Endothelial cell of umbilical vein (primary cell): ENCODE results near the gene ULK2. TPM values are rescaled to one million over a fixed set of nuclear protein-coding genes. Genes with fewer than 3 reads are reported as not detected.

Source experiments
- BruUV-seq: library from RNA; stranded (reverse); fragments of 400-500 nt; replicated peaks from 2 replicates; lab custom pipeline; 2021; lab: Mats Ljungman, UMichigan
- CTCF ChIA-PET: fragments of 300-600, 350-600 bp; sonication (Branson Sonifier 250); formaldehyde crosslinking; loops from one replicate; lab custom pipeline; 2021; ENCODE audit warnings: antibody characterized with exemption, inconsistent platforms; lab: Charles Lee
- POLR2A ChIA-PET: fragments of 300-600, 350-600 bp; sonication (Branson Sonifier 250); formaldehyde crosslinking; loops from one replicate; lab custom pipeline; 2021; ENCODE audit warnings: antibody characterized with exemption, inconsistent platforms; lab: Charles Lee
- DNase-seq: peaks from one replicate; pipeline ENCODE4 v3.0.0-alpha.2; 2011; ENCODE audit warnings: low read depth, low spot score
- FAIRE-seq: peaks from 2 replicates; lab custom pipeline; 2011; peaks lifted over from hg19 to GRCh38; lab: Jason Lieb, UNC
- H2AFZ ChIP-seq: 2 replicates; pipeline ENCODE4 v1.6.0; 2012; ENCODE audit warnings: low read depth, low read length, control low read depth, inconsistent platforms
- H3K27ac ChIP-seq: 2 replicates; pipeline ENCODE4 v1.5.1; 2011; ENCODE audit warnings: low read depth, mild to moderate bottlenecking, control low read depth, low read length, moderate library complexity; ENCODE audit not compliant: insufficient read depth
- H3K27me3 ChIP-seq, 2 experiments: 2 replicates each; pipeline versions ENCODE4 v1.6.0 to v1.6.1; 2011; ENCODE audit warnings: low read length in 2 of 2, mixed read lengths in 1 of 2; ENCODE audit not compliant: control insufficient read depth in 2 of 2, insufficient read depth in 2 of 2
- H3K36me3 ChIP-seq, 2 experiments: 2 replicates in 1 of 2; 3 replicates in 1 of 2; pipeline ENCODE4 v1.5.1; 2011; ENCODE audit warnings: low read length in 2 of 2, mild to moderate bottlenecking in 1 of 2, moderate library complexity in 1 of 2; ENCODE audit not compliant: control insufficient read depth in 2 of 2, insufficient read depth in 2 of 2; ENCODE audit errors: extremely low read depth in 1 of 2
- H3K4me1 ChIP-seq: 3 replicates; pipeline ENCODE4 v1.5.1; 2011; ENCODE audit warnings: mild to moderate bottlenecking, low read length; ENCODE audit not compliant: control insufficient read depth, insufficient read depth; ENCODE audit errors: extremely low read depth
- H3K4me2 ChIP-seq: 2 replicates; pipeline ENCODE4 v1.6.1; 2011; ENCODE audit warnings: low read length, control low read depth, mixed read lengths; ENCODE audit not compliant: insufficient read depth
- H3K4me3 ChIP-seq, 3 experiments: fragments of 200-600 bp in 1 of 3; sonication (generic), shearing (Covaris generic) in 1 of 3; replicated peaks in 1 of 3; 2 replicates each; pipeline ENCODE4 v1.5.1; 2011 to 2016; ENCODE audit warnings: control low read depth in 3 of 3, low read length in 3 of 3, mild to moderate bottlenecking in 2 of 3, inconsistent platforms in 1 of 3, low read depth in 1 of 3, moderate library complexity in 1 of 3; ENCODE audit not compliant: insufficient read depth in 1 of 3
- H3K79me2 ChIP-seq: 2 replicates; pipeline ENCODE4 v1.6.0; 2012; ENCODE audit warnings: low read length, inconsistent platforms; ENCODE audit not compliant: control insufficient read depth, insufficient read depth
- H3K9ac ChIP-seq: replicated peaks from 2 replicates; pipeline ENCODE3; 2011; ENCODE audit warnings: low read length, control low read depth; ENCODE audit not compliant: insufficient read depth; ENCODE audit errors: extremely low read depth
- H3K9me1 ChIP-seq: replicated peaks from 3 replicates; pipeline ENCODE4 v1.6.0; 2011; ENCODE audit warnings: mild to moderate bottlenecking, low read length; ENCODE audit not compliant: control insufficient read depth, insufficient read depth; ENCODE audit errors: extremely low read depth
- H3K9me3 ChIP-seq: replicated peaks from 2 replicates; pipeline ENCODE4 v1.5.1; 2012; ENCODE audit warnings: low read length, inconsistent platforms; ENCODE audit not compliant: control insufficient read depth, insufficient read depth
- H4K20me1 ChIP-seq: replicated peaks from 2 replicates; pipeline ENCODE3; 2011; ENCODE audit warnings: mild to moderate bottlenecking, low read length; ENCODE audit not compliant: control insufficient read depth, insufficient read depth; ENCODE audit errors: extremely low read depth
- EZH2 ChIP-seq: IDR thresholded peaks from 2 replicates; pipeline ENCODE4 v1.6.1; 2012; ENCODE audit warnings: borderline replicate concordance, low read depth, mild to moderate bottlenecking, moderate library complexity, low read length, inconsistent platforms; ENCODE audit not compliant: severe bottlenecking
- FOS ChIP-seq: IDR thresholded peaks from 2 replicates; pipeline ENCODE4 v1.6.1; 2011; ENCODE audit warnings: mild to moderate bottlenecking, low read length, moderate library complexity, borderline replicate concordance; ENCODE audit not compliant: insufficient read depth
- GATA2 ChIP-seq: IDR thresholded peaks from 2 replicates; pipeline ENCODE4 v1.7.0; 2011; ENCODE audit warnings: low read depth, mild to moderate bottlenecking, moderate library complexity, mixed read lengths, low read length; ENCODE audit not compliant: insufficient read length, insufficient read depth
- JUN ChIP-seq: IDR thresholded peaks from 2 replicates; pipeline ENCODE4 v1.6.1; 2011; ENCODE audit warnings: borderline replicate concordance, low read depth; ENCODE audit not compliant: insufficient read length, insufficient read depth
- MYC ChIP-seq: IDR thresholded peaks from one replicate; pipeline ENCODE4 v1.6.1; 2011; ENCODE audit warnings: mild to moderate bottlenecking, low read depth, low read length
- POLR2A ChIP-seq: IDR thresholded peaks from 2 replicates; pipeline ENCODE4 v1.6.1; 2012; ENCODE audit warnings: low read depth, mild to moderate bottlenecking, control low read depth, low read length
- POLR2AphosphoS5 ChIP-seq: IDR thresholded peaks from 2 replicates; pipeline ENCODE4 v1.6.1; 2012; ENCODE audit warnings: low read depth, mild to moderate bottlenecking, control low read depth, low read length, moderate library complexity; ENCODE audit not compliant: insufficient read depth
- dilution Hi-C: fragments of 300-500 bp; cut with MboI; formaldehyde crosslinking; loops from one replicate; pipeline ENCODE4 v1.15.0; 2019; ENCODE audit warnings: low sequenced_read_pairs; ENCODE audit not compliant: extremely low pct_ligation_motif_present
- intact Hi-C: fragments of 100-400 bp; cut with micrococcal nuclease; formaldehyde crosslinking; loops from one replicate; pipeline ENCODE4 v1.10.0; 2022
- polyA plus RNA-seq, 4 experiments: library from polyadenylated mRNA; depleted of rRNA in 3 of 4; stranded (reverse) in 3 of 4; unstranded in 1 of 4; fragments of >200 nt; gene quantifications; 2 replicates each; pipeline versions ENCODE4 v1.2.1 to v1.2.3, GENCODE V29; 2011 to 2012; ENCODE audit warnings: missing spikeins in 1 of 4
- total RNA-seq: library from RNA; stranded (reverse); gene quantifications from 2 replicates; pipeline ENCODE4 v1.2.3, GENCODE V29; 2021
- TF ChIP-seq, protein P1 (sequence below): IDR thresholded peaks from 2 replicates; pipeline ENCODE4 v1.6.1; 2011; ENCODE audit not compliant: insufficient read depth, insufficient read length
- TF ChIP-seq, protein P2 (sequence below), 2 donors: IDR thresholded peaks; 1 replicate in 1 of 2; 2 replicates in 1 of 2; pipeline ENCODE4 v1.5.1; 2011; ENCODE audit warnings: low read length in 2 of 2, mild to moderate bottlenecking in 2 of 2, moderate library complexity in 2 of 2, control low read depth in 1 of 2, inconsistent platforms in 1 of 2, low read depth in 1 of 2; ENCODE audit not compliant: insufficient read depth in 1 of 2; ENCODE audit errors: extremely low read depth in 1 of 2

ULK2 gene
- total and polyA plus RNA-seq, 2 donors (not counting 3 experiments of a cell fraction or from before 2014, with no cell fraction given): 19.3 to 26.7 TPM

DNA sequence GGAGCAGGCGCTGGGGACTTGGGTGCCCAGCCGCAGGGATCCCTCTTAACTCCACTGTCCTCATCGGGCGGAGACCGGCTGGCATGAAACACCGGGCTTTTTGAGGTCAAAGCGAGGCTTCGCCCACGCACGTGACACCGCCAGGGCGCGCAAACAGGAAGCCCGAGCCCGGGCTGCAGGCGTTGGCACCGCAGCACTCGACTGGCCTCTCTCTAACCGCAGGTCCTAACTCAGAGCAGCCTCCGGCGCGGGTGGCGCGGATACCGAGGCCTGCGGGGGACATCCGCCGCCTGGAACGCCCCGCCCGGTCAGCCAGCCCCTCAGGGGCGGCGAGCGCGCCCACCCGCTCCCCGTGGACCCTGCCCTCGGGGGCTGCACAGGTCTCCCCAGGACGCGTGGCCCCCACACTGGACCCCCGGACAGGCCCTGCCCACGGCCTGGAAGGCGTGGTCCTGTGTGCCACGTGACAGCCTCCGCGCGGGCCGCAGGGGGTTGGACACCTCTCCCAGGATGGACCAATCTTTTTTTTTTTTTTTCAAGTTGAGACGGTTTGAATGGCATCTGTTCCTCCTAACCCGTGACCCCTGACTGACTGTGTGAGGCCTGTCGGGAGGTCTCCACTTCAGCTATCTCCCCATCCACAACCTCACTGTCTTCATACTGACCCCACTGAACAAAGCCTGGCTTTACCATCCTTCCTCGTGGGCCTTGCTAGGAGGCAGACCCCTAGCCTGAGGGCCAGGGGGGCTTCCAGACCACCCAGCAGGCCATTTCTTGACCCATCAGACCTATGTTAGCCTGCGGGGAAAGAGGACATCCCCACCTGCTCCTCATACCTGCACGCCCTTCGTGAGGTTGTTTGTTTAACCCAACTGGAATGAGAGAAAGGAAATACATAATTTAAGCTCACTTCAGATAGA is 143.0 kb downstream of the ULK2 start:
- peaks cover 15% of the 10 kb centered on the region for H3K4me1 ChIP-seq
- H3K4me2 ChIP-seq: peak overlapping the region; percentile 43
- H3K4me3 ChIP-seq: peak overlapping the region in 2 of 3 experiments; percentile 19 to 38
- no peaks in the 10 kb centered on the region for H3K9me3 ChIP-seq
- H3K79me2 ChIP-seq: no peaks in the 10 kb centered on the region
- no peak overlapping the region for H3K27ac ChIP-seq
- ChIA-PET CTCF (no interaction called here), POLR2A (no interaction called here)
- intact Hi-C loops: no loop called here
- H2AFZ ChIP-seq: peak overlapping the region; percentile 86
- no peaks in the 10 kb centered on the region for H3K36me3 ChIP-seq
- TF ChIP-seq FOS (no peak), POLR2A (no peak)
- TF ChIP-seq, protein P1, sequence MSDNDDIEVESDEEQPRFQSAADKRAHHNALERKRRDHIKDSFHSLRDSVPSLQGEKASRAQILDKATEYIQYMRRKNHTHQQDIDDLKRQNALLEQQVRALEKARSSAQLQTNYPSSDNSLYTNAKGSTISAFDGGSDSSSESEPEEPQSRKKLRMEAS: peak; percentile 19
- H3K9ac ChIP-seq: no peak overlapping the region
- DNase-seq (peak; percentile 44), FAIRE-seq (no peak)
- no peaks in the 10 kb centered on the region for H3K27me3 ChIP-seq
- BruUV-seq: no TSS peak
- no peaks in the 10 kb centered on the region for H3K9me1 ChIP-seq
- H4K20me1 ChIP-seq: no peaks in the 10 kb centered on the region
- dilution Hi-C loops: no loop called here

DNA sequence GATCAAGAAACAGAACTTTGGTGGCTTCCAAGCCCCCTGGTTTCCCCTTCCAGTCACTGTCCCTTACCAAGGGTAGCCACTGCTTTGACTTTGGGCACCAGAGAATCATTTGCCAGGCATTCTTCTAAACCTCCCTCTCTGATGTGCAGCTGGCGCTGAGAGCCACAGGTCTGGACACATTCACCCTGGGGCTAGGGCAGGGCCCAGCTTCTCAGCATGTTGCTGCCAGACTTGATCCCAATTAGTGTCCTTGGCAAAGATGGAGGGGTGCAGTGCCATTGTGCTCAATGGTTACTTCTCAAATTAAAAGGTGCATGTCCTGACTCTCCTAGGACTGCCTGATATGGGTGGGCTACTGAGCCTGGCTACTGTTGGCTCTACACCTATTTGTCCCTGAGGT is 143.8 kb downstream of the ULK2 start:
- ChIA-PET POLR2A (no interaction called here), CTCF (interaction anchor here (0.7 to 1.1 kb wide), 2 partner anchors 39 to 1333 kb away, joined by 3 to 4 read pairs; no protein-coding TSS in a partner anchor)
- no peak for TF ChIP-seq POLR2A
- no peak for TF ChIP-seq POLR2AphosphoS5
- no peak for TF ChIP-seq GATA2
- no peak for TF ChIP-seq JUN
- TF ChIP-seq EZH2: no peak
- no peak for TF ChIP-seq FOS
- TF ChIP-seq, protein P2, sequence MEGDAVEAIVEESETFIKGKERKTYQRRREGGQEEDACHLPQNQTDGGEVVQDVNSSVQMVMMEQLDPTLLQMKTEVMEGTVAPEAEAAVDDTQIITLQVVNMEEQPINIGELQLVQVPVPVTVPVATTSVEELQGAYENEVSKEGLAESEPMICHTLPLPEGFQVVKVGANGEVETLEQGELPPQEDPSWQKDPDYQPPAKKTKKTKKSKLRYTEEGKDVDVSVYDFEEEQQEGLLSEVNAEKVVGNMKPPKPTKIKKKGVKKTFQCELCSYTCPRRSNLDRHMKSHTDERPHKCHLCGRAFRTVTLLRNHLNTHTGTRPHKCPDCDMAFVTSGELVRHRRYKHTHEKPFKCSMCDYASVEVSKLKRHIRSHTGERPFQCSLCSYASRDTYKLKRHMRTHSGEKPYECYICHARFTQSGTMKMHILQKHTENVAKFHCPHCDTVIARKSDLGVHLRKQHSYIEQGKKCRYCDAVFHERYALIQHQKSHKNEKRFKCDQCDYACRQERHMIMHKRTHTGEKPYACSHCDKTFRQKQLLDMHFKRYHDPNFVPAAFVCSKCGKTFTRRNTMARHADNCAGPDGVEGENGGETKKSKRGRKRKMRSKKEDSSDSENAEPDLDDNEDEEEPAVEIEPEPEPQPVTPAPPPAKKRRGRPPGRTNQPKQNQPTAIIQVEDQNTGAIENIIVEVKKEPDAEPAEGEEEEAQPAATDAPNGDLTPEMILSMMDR (IDR thresholded peaks at IDR 0.05; ENCODE audit: extremely low read depth in 1 of 2, insufficient read depth in 1 of 2, low read depth in 1 of 2, low read length in 2 of 2): no peak
- TF ChIP-seq, protein P1: no peak
- TF ChIP-seq MYC: no peak
- DNase-seq (no peak), FAIRE-seq (no peak)
- no peak overlapping the region for H3K4me2 ChIP-seq
- no peaks in the 10 kb centered on the region for H3K9me3 ChIP-seq
- H3K9me1 ChIP-seq: no peaks in the 10 kb centered on the region
- intact Hi-C loops: no loop called here
- H3K4me1 ChIP-seq: peaks cover 15% of the 10 kb centered on the region
- no peak overlapping the region for H3K27ac ChIP-seq
- no peaks in the 10 kb centered on the region for H3K36me3 ChIP-seq
- dilution Hi-C loops: no loop called here
- no TSS peak for BruUV-seq
- H3K4me3 ChIP-seq: no peak overlapping the region
- no peak overlapping the region for H3K9ac ChIP-seq
- no peaks in the 10 kb centered on the region for H3K79me2 ChIP-seq
- no peaks in the 10 kb centered on the region for H4K20me1 ChIP-seq
- no peaks in the 10 kb centered on the region for H3K27me3 ChIP-seq
- peak overlapping the region; percentile 86 for H2AFZ ChIP-seq
